Progenitor cell of endocrine pancreas (in vitro differentiated cells): ENCODE measurements around the gene PLEKHO1. TPM values are rescaled to one million over a fixed set of nuclear protein-coding genes. Genes with fewer than 3 reads are reported as not detected.

Source experiments
- DNase-seq: peaks from one replicate; pipeline ENCODE4 v3.0.0; 2021; ENCODE audit warnings: low spot score; ENCODE audit not compliant: unreplicated experiment
- H3K27ac Mint-ChIP-seq: 2 replicates; pipeline ENCODE4 v1.8.0; 2021; ENCODE audit warnings: mild to moderate bottlenecking, moderate library complexity, mixed read lengths
- H3K27me3 Mint-ChIP-seq: 2 replicates; pipeline ENCODE4 v1.8.0; 2021; ENCODE audit warnings: mixed read lengths
- H3K36me3 Mint-ChIP-seq: 2 replicates; pipeline ENCODE4 v1.8.0; 2022; ENCODE audit warnings: mixed read lengths; ENCODE audit not compliant: insufficient read depth
- H3K4me1 Mint-ChIP-seq: 2 replicates; pipeline ENCODE4 v1.8.0; 2021; ENCODE audit warnings: low read depth, mixed read lengths
- H3K4me3 Mint-ChIP-seq: 2 replicates; pipeline ENCODE4 v1.8.0; 2021; ENCODE audit warnings: low read depth, mild to moderate bottlenecking, moderate library complexity, mixed read lengths
- H3K9me3 Mint-ChIP-seq: 2 replicates; pipeline ENCODE4 v1.8.0; 2021; ENCODE audit warnings: low read depth, mixed read lengths
- long read RNA-seq: library from polyadenylated mRNA; unstranded; transcript quantifications from one replicate; pipeline ENCODE4 v2.0.0, GENCODE V29; 2020
- total RNA-seq: library from RNA; stranded (reverse); gene quantifications from 2 replicates; pipeline ENCODE4 v1.2.1, GENCODE V29; 2021
- TF ChIP-seq, protein P1 (sequence below): fragments of 200-600 bp; sonication (generic); IDR thresholded peaks from one replicate; pipeline ENCODE4 v1.5.0; 2021; ENCODE audit warnings: antibody characterized with exemption, mild to moderate bottlenecking; ENCODE audit not compliant: unreplicated experiment

Gene PLEKHO1, protein sequence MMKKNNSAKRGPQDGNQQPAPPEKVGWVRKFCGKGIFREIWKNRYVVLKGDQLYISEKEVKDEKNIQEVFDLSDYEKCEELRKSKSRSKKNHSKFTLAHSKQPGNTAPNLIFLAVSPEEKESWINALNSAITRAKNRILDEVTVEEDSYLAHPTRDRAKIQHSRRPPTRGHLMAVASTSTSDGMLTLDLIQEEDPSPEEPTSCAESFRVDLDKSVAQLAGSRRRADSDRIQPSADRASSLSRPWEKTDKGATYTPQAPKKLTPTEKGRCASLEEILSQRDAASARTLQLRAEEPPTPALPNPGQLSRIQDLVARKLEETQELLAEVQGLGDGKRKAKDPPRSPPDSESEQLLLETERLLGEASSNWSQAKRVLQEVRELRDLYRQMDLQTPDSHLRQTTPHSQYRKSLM
- 85.2 and 87.6 TPM in 2 replicates for total RNA-seq
- long read RNA-seq, partial matches to known transcripts: 0 of 10 reads
- long read RNA-seq, other reads (novel, unspliced or antisense): 4 of 10 reads

DNA sequence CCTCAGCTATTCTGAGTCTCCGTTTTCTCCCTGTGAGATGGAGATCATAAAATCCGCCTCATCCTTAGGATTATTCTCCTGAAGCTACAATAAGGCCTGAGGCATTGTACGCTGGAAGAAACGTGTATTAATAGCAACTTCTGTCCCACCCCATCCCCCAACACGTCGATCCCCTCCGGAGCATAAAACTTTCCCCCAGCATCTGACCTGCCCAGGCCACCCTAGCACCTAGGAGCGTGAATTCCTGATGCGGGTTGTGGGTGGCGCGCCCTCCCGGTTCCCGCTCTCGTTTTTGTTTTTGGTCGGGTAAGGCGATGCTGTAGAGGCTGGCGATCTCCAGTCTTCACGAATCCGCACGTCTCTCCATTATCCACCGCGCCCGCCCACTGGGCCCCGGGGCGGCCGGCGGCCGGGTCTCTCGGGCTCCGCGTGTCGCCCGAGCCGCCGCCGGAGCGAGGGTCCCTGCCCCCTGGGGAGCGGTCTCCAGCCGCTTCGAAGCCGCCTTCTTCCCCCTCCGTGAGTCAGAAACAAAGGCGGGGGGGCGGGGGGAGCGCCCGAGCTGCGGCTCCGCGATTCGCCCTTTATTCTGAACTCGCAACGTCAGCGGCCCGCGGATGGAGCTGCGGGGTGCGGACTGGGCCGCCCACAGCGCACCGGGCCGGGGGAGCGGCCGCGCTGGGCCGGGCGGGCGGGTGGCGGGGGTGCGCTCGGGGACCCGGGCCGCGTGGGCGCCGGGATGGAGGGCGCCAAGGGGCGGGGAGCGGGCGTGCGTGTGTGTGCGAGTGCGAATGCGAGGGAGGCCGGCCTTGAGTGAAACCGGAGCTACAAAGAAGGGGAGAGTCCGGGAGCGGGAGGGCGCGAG lies at the start of gene PLEKHO1:
TSS of gene PLEKHO1 (plus strand) at position 646 of the 862 bp plus-strand sequence. CDS start 342 bp downstream, outside the sequence.
- Mint-ChIP-seq H3K27me3 (no peaks in the 10 kb centered on the region), H3K27ac (peak within 1 kb of the TSS; percentile 97), H3K4me3 (peak within 1 kb of the TSS; percentile 93)

DNA sequence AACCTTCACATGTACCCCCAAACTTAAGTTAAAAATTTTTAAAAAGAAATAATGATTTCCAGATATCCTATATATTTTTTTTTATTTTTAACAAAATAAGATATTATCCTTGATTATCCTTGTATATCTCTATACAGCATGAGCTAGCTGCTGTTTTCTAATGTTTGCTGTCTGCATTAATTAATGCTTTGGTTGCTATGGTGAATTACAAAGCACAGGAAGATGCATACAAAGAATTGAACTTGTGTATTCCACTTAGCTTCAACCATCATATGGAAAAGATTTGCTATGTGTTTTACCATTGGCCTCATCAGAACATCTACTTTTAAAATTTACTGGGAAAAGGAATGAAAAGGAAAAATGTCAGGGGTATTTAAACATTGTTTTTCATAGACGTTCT lies 46.7 kb upstream of the PLEKHO1 start:
- no peaks in the 10 kb centered on the region for H3K4me1 Mint-ChIP-seq
- TF ChIP-seq, protein P1, sequence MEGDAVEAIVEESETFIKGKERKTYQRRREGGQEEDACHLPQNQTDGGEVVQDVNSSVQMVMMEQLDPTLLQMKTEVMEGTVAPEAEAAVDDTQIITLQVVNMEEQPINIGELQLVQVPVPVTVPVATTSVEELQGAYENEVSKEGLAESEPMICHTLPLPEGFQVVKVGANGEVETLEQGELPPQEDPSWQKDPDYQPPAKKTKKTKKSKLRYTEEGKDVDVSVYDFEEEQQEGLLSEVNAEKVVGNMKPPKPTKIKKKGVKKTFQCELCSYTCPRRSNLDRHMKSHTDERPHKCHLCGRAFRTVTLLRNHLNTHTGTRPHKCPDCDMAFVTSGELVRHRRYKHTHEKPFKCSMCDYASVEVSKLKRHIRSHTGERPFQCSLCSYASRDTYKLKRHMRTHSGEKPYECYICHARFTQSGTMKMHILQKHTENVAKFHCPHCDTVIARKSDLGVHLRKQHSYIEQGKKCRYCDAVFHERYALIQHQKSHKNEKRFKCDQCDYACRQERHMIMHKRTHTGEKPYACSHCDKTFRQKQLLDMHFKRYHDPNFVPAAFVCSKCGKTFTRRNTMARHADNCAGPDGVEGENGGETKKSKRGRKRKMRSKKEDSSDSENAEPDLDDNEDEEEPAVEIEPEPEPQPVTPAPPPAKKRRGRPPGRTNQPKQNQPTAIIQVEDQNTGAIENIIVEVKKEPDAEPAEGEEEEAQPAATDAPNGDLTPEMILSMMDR: no peak
- no peak overlapping the region for H3K27ac Mint-ChIP-seq
- H3K36me3 Mint-ChIP-seq: peaks cover 34% of the 10 kb centered on the region
- no peak for DNase-seq
- no peaks in the 10 kb centered on the region for H3K27me3 Mint-ChIP-seq
- peaks cover 14% of the 10 kb centered on the region for H3K9me3 Mint-ChIP-seq
- H3K4me3 Mint-ChIP-seq: no peak overlapping the region

More for the DNA sequence above, at the start of gene PLEKHO1:
- DNase-seq: peak; percentile 68
- Mint-ChIP-seq H3K4me1 (peaks cover 34% of the 10 kb centered on the region), H3K36me3 (peaks cover 14% of the 10 kb centered on the region), H3K9me3 (no peaks in the 10 kb centered on the region)
- TF ChIP-seq, protein P1: no peak

DNA sequence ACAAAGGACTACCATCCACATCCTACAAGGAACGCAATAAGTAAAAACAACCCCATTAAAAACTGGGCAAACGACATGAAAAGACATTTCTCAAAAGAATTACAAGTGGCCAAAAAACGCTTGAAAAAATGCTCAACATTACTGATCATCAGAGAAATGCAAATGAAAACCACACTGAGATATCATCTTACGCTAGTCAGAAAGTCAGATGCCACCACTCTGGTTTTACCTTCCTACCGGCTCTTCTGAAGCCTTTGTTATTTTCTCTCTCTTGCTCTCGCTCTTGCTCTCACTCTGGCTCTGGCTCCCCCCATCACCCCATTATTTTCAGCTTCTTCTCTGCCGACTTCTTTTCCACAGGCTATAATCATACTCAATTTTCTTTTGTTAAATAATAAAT lies 43.4 kb upstream of the PLEKHO1 start:
- no peak overlapping the region for H3K4me3 Mint-ChIP-seq
- H3K4me1 Mint-ChIP-seq: no peaks in the 10 kb centered on the region
- H3K9me3 Mint-ChIP-seq: peaks cover 8% of the 10 kb centered on the region
- no peak overlapping the region for H3K27ac Mint-ChIP-seq
- peaks cover 20% of the 10 kb centered on the region for H3K36me3 Mint-ChIP-seq
- TF ChIP-seq, protein P1: no peak
- no peaks in the 10 kb centered on the region for H3K27me3 Mint-ChIP-seq
- no peak for DNase-seq

DNA sequence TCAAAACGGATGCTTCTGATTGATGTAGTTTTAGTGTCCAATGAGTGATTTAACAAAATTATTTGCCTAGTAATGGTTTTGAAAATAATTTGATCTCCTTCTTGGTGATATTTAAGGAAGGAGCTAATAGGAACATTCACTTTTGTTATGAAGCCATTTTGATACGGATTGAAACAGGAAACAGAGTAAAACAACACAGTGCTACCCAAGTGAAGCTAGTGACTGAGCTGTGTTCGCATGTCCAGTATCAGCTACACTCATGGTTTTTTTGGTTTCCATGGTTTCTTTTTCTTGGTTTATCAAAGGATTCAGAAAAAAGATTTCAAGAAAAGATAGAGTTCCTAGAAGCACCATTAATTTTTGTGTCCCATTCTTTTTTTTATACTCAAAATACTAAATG lies 40.1 kb upstream of the PLEKHO1 start:
- Mint-ChIP-seq H3K27me3 (no peaks in the 10 kb centered on the region), H3K9me3 (peaks cover 8% of the 10 kb centered on the region), H3K27ac (no peak overlapping the region), H3K36me3 (peaks cover 37% of the 10 kb centered on the region), H3K4me3 (no peak overlapping the region), H3K4me1 (no peaks in the 10 kb centered on the region)
- TF ChIP-seq, protein P1: no peak
- DNase-seq: no peak

DNA sequence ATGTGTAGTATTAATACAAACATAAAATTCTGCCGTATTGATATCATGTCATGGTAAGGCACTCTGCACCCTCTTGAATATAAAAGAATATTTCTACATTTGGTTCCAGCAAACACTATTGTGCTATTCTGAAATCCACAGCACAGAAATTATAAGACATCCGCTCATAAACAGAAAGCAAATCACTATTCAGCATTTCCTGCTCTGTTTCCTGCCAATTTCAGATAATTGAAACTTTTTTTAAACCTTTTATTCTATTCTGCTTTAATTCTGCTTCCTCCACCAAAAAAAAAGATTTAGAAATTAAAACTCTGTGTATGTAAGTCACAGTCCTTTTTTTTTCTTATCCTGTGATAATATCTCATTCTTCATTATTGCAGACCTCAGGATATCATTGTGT lies 39.6 kb upstream of the PLEKHO1 start:
- DNase-seq: no peak
- TF ChIP-seq, protein P1: no peak
- no peak overlapping the region for H3K27ac Mint-ChIP-seq
- no peaks in the 10 kb centered on the region for H3K4me1 Mint-ChIP-seq
- no peak overlapping the region for H3K4me3 Mint-ChIP-seq
- no peaks in the 10 kb centered on the region for H3K27me3 Mint-ChIP-seq
- H3K36me3 Mint-ChIP-seq: peaks cover 37% of the 10 kb centered on the region
- peaks cover 8% of the 10 kb centered on the region for H3K9me3 Mint-ChIP-seq
